ENCODE measurements around the gene DCLRE1C. TPM values are rescaled to one million over a fixed set of nuclear protein-coding genes. Genes with fewer than 3 reads are reported as not detected.

The DCLRE1C gene
- total RNA-seq: 5.7 and 8.3 TPM in 2 replicates

DNA sequence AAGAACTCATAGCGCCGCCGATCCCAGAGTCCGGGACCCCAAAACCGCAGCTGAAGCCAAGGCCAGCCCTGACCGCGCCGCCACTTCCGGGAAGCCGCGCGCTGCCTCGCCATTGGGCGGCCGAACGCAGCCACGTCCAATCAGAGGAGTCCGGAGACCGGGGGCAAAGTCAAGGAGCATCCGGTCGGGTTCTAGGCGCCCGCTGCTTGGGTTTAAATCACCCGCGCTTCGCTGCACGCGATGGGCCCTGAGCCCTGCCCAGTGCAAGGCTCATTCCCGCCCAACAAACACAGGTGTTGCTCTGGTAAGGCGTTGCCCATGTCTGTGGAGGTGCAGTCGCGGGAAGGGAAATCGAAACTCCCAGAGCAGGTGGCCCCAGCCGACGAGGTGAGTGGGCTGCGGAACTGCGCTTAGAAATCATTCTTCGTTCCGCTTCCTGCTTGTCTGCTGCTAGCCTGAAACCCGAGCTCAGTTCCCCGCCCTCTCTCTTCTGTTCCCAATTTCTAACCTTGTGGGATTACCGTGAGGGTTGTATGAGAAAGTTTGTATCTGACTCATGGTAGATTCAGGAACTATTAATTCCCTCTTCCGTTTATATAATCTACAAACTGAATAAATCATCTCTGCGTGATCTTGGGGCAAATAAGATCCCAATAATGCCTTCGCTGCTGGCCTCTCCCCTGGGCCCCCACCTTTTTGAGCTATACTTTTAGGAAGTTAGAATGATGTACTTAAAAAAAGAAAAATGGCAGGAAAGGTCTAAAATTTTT lies at the start of gene DCLRE1C:
Gene DCLRE1C, minus strand, starts transcription at position 96 of the 770 bp plus-strand sequence. Its CDS starts 86 bp downstream, at position 10.

GRCh38 chr10:14959221-14960057 lies 5.5 kb upstream of the DCLRE1C start, which contains the start of gene MEIG1:
Gene MEIG1 (plus strand): TSS chr10:14959388. CDS start chr10:14966469, 7,081 bp downstream.

DNA sequence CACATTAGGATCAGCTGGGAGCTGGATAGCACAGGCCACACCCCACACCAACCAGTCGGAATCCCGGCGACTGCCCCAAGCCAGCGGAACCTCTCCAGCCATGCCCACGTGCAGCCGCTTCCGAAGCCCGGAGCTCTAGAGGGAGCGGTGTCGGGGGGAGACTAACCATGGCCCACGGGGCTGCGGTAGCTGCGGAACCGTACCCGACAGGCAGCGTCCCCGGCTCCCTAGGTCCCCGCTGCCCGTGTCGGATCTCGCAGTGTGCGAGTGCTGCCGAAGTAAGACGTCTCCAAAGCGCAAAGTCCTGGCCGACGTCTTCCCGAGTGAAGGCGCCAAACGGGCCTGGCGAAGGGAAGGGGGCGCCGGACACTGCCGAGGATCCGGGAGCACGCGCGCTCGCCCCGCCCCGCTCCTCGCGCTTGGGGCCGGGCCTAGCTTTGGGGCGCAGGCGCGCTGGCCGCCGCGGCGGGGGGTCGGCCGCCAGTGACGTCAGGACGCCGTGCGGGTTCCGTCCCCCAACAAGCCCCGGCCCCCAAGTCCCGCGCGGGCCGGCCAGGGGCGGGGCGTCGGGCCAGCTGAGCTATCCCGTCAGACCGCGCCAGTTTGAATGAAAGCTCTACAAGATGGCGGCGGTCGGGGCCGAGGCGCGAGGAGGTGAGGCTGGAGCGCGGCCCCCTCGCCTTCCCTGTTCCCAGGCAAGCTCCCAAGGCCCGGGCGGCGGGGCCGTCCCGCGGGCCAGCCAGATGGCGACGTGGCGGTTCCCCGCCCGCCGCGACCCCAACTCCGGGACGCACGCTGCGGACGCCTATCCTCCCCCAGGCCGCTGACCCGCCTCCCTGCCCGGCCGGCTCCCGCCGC lies 75.4 kb downstream of the DCLRE1C start, which contains the start of gene SUV39H2:
Gene SUV39H2, plus strand, starts transcription at position 601 of the 858 bp plus-strand sequence. Its CDS starts 23 bp downstream, at position 624.

Other genes starting within 250 kb of the DCLRE1C start
- 73.5 and 110 TPM in 2 replicates for gene FAM107B, start 179.2 kb downstream of the DCLRE1C start, total RNA-seq
- 0.36 and 0.47 TPM in 2 replicates for gene CDNF, start 116.1 kb downstream of the DCLRE1C start, total RNA-seq
- 10.2 and 15.2 TPM in 2 replicates for gene HSPA14, start 115.8 kb downstream of the DCLRE1C start, total RNA-seq
- gene MSANTD7, start 115.8 kb downstream of the DCLRE1C start, total RNA-seq: 17.9 and 20.1 TPM in 2 replicates
- 14.1 and 15.7 TPM in 2 replicates for gene SUV39H2, start 75.2 kb downstream of the DCLRE1C start, total RNA-seq
- gene MEIG1, start 5.3 kb upstream of the DCLRE1C start, total RNA-seq: not detected in 2 replicates
- 0.09 and 5.4 TPM in 2 replicates for gene OLAH, start 89.8 kb upstream of the DCLRE1C start, total RNA-seq
- 1.4 and 1.9 TPM in 2 replicates for gene ACBD7, start 134.7 kb upstream of the DCLRE1C start, total RNA-seq
- gene RPP38, start 143.3 kb upstream of the DCLRE1C start, total RNA-seq: 8.0 and 9.1 TPM in 2 replicates
- 49.8 and 81.8 TPM in 2 replicates for gene NMT2, start 214.6 kb upstream of the DCLRE1C start, total RNA-seq

Data from endothelial cell of coronary artery (primary cell).